Measurements from ENCODE around the gene WDR5. TPM values are rescaled to one million over a fixed set of nuclear protein-coding genes. Genes with fewer than 3 reads are reported as not detected.

WDR5 gene
- total RNA-seq, 1 experiment from 2014 or later, result 36.2 TPM

DNA sequence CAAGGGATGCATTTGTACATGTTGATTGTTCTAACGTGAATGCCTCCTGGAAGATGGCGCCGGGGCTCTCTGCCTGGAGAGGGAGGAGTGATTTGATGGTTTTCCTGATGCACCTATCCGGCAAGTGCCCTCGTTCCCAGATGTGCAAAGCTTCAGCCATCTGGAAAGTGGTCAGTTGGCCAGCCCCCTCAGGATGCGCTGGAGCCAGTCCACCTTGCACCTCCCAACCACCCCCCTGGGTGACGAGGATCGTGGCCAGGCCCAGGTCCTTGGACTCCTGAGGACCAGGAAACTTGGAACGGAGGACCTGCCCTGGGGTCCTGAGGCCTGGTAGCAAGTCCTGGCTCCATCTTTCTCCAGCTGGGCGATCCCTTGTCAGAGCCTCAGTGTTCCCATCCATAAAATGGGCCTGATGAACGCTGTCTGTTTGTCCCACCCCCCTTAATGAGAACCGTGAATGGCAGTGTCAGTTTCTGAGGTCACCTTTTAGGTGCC, 52.1 kb downstream of the WDR5 start:
- no peak for DNase-seq (ENCODE audit: low read depth)

DNA sequence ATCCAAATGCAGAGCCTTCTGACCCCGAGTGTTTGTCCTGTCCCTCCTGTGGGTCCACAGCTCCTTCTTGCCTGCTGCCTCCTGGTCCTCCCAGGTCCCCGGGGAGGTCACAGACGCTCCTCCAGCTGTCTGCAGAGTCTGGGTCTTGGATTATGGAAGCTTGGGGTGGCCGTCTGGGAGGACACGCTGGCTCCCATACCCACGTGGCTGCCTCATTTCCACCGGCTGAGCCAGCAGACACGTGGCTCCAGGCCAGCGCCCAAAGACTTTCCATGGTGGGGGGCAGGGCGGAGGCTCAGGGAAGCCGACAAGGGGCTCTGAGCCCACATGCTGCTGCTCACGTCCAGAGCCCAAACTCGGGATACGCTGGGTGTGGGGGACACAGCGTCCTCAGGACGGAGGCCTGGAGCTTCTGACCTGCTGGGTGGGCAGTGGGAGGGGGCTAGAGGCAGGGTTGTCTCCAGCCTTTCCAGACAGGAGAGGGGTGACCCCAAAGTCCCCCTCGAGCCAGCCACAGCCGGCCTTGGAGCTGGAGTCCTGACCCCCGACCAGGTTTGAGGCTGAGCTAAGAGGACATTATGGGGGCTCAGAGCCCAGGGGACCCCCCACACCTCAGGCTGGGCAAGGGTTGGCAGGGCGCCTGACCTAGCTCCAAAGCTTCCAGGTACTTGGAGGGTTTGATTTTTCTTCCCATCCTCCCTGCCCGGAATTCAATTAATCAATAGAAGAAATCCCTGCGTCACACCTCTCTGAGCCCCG, 52.7 kb downstream of the WDR5 start:
- DNase-seq (ENCODE audit: low read depth), result no peak

DNA sequence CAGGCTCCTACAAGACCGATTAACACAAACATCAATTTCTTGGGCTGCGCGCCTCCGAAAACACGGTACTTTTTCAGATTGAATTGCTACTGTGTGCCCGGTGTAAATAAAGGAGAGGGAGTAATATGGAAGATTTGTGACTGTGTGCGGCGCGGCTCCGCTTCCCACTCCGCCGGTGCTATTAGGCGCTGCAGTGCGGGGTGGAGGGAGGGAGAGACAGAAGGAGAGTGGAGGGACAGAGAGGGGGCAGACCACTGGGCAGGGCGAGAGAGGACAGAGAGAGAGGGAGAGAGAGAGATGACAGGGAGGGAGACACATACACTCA, 53.2 kb downstream of the WDR5 start:
- DNase-seq (ENCODE audit: low read depth), result no peak

DNA sequence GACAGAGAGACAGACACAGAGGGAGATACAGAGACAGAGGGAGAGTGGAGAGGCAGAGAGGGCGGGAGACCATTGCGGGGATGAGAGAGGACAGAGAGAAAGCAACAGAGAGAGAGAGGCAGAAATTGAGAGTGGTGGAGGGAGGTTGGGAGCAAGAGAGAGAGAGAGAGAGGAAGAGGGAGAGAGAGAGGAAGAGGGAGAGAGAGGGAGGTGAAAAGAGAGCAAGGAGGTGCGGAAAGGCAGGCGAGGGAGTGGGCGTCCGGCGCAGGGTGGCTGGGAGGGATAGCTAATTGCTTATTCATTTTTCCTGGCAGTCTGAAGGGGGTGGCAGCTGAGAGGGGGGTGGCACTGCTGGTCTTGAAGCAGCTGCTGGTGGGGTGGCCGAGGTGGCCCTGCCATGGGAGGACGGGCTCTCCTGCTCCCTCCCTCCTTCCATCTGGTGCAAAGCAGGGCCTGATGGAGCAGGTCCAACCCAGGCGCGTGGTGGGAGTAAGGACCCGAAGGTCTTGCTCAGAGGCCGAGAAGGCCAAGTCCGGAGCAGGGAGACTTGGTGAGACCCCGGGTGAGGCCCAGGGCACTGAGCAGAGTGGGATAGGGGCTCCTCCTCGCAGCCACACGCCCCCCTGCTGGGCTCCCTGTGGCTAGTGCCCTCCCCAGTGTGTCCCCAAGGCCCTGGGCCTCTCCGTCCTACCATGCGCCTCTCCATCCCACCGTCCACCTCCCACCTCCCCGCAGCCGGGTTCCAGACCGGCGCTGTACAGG, 53.8 kb downstream of the WDR5 start:
- DNase-seq (ENCODE audit: low read depth), result no peak

DNA sequence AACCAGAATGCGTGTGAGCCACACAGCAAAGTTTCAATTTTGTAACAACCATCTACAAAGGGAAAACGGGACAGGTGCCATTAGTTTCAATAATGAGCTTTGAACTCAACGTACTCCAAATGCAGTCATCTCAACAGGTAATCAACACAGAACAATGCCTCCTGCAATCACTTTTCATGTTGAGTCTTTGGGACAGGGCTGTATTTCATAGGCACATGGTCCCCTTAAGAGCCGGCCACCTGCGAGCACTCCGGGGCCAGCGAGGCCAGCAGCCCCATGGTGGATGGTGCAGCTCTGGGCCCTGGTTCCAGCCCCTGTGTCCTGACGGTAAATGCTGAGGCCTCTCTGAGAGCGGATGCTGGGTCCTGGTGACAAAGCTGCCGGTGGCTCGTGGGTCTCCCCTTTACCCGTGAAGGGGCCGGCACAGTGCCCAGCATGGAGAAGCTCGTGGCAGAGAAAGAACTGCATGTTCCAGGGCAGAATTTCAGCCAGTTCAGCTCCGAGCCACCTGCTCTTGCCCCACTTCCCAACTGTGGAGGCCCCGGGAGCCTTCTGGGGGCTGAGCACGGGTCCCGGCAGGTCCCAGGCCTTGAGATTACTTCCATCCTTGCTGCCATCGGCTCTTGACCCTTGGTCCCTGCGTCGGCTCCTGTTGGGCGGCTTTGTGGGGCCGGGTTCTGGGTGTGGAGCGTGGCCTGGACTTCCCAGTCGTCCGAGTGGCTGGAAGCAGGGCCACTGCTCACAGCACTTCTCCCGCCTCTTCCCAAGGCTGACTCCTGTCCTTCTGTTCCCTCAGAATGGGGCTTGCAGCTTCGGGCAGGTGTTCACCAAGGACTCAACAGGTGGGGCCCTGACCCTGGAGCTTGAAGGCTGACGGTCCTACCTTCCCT, 54.6 kb downstream of the WDR5 start:
- no peak for DNase-seq (ENCODE audit: low read depth)

DNA sequence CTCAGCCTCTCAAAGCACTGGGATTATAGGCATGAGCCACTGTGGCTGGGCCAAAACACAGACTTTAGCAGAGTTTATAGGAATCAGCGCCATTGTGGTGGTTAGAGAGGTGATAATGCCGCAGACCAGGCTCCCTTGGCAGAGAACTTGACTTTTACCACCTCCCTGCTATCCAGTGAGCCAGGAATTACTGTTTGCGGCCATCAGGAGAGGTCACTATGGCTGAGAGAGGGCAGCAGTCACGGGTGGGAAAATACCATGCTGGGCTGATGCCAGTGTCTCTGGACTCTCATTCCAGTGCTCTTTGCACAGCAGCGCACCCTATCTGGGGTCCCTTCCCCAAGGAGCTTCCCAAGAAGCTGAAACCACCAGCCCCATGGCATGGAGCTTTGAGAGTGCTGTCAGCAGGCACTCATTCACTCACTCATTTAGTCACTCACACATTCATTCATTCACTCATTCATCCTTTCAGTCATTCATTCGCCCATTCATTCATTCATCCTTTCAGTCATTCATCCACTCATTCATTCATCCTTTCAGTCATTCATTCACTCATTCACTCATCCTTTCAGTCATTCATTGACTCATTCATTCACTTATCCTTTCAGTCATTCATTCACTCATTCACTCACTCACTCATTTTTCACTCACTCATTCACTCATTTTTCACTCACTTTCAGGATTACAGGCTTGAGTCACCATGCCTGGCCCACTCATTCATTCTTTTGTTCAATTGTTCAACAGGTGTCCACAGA, 55.8 kb downstream of the WDR5 start:
- no peak for DNase-seq (ENCODE audit: low read depth)

DNA sequence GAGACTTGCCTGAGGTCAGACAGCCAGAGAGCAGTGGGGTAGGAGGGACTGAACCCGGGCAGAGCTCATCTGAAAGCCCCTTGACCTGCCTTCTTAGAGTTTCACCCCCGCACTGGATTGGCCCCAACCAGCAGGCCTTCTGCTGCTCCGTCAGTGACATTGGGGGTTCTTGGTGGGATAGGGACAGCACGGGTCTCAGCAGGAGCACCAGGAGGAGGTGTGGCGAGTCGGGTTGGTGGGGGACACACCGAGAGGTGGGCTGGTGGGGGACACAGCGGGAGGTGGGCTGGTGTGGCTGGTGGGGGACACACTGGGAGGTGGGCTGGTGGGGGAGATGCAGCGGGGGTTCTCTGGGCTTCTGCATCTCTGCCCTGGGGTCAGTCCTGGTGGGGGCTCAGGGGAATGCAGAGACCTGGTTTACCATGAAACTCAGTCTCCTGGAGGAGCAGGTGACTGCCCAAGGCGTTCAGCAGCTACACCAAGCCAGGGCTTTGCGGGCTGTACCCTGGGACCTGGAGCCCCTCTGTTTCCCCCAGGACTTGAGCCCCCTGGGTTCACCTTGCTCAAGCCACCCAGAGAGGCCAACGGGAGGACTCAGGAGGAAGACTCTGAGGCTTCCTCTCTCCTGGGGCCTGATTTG, 56.5 kb downstream of the WDR5 start:
- DNase-seq (ENCODE audit: low read depth), result no peak

DNA sequence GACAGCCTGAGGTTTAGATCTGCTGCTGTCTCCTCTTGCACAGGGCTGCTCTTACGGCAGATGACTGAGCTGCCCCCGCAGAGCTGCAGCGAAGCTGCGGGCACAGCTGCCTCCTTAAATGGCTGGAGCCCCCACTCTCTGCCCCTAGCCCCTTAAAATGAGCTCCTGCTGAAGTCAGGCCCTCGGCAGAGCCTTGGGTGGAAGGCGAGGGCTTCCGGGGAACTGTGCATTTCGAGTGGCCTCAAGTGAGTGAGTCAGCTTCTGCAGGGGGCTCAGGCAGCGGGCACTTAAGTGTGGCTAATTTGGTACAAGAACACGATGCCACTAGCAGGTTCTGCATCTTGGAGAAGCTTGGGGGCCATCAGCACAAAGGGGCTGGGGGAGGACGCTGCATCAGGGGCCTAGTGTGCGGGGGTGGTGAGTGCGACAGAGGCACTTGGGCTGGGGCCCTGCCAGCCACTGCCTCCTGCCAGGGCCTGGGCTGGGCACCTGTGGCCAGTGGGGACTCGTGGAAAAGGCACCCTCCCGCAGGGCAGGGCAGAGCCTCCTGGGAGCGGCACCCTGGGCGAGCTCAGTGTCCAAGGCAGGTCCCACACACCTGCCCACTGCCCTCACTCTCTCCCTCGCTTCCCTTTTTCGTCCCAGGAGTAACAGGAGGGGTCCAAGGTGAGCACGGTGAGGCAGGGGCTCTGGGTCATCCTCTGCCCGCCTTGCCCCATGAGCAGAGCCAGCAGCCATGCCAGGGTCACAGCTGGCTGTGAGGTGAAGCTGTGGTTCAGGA, 57.3 kb downstream of the WDR5 start:
- DNase-seq (ENCODE audit: low read depth), result no peak

DNA sequence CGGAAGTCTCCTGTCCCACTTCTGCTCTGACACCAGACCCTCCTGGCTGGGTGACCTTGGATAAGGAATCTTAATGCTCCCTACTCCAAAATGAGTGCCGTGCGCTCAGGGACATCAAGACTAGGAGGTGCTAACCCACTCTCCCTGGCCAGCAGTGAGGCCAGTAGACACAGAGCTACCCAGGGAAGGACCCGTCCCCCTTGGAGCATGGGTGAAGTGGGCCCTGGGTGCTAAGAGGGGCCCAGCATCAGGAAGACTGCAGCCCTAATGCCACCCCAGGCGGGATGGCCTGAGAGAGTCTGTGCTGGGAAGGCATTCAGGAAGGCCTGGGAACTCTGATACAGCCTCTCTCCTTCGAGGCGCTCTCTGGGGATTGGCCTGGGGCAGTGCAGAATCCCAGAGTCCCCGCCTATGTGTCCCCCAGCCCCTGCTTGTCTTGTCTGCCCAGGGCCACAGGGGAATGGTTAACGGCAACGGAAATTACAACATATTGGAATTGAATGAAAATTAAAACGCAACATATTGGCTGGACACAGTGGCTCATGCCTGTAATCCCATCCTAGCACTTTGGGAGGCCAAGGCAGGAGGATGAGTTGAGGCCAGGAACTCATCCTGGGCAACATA, 58.1 kb downstream of the WDR5 start:
- no peak for DNase-seq (ENCODE audit: low read depth)

DNA sequence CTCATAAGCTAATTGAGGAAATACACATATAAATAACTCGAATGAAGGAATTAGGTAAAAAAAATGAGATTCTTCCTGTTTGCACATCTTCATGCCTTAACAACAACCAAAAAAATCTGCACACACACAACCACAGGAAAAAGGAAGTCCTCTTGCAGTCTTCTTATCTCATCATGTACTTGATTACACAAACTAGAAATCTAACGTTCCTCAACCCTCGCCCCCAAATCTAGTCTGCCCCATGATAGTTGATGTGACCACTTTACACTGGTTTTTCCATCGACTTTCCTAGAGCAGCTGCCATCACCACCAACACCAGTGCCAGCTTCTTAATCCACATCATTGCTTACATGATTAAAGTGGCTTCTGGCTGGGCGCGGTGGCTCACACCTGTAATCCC, 59.7 kb downstream of the WDR5 start:
- DNase-seq (ENCODE audit: low read depth), result no peak

DNA sequence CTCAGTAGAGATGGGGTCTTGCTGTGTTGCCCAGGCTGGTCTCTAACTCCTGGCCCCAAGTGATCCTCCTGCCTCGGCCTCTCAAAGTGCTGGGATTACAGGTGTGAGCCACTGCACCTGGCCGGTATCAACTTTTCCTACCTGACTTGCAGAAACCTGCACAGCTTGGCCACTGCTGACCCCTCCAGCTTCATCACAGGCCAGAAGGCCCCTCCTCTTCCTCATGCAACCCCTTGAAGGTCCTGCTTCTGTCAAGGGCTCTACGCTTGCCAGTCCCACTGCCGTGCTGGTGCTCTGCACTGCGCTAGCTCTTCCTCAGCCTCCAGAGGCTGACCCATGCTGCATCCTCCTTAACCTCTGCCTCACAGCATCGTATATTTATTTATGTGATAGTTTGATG, 61.0 kb downstream of the WDR5 start:
- no peak for DNase-seq (ENCODE audit: low read depth)

DNA sequence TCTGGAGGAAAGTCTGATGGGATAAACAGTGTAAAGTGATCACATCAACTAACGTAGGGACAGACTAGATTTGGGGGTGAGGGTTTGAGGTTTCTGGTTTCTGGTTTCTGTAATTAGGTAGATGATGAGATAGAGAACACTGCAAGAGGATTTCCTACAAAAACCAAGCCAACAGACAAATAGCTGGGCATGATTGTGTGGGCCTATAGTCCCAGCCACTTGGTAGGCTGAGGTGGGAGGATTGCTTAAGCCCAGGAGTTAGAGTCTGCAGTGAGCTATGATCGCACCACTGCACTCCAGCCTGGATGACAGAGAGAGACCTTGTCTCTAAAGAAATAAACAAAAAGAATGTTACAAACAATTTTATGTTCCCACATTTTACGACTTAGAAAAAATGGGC, 62.9 kb downstream of the WDR5 start:
- DNase-seq (ENCODE audit: low read depth), result no peak

DNA sequence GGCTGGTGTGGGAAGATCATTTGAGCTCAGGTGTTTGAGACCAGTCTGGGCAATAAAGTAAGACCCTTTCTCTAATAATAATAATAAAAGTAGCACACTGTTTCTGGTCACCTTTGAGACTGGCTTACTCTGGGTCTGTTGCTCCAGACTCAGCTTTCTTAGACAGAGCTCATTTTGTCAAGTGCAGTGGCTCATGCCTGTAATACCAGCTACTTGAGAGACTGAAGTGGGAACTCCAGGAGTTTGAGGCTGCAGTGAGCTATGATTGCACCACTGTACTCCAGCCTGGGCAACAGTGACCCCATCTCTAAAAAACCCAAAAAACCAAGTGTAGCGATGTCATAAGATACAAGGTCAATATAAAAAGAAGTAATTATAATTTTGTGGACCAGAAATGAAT, 64.8 kb downstream of the WDR5 start:
- no peak for DNase-seq (ENCODE audit: low read depth)

DNA sequence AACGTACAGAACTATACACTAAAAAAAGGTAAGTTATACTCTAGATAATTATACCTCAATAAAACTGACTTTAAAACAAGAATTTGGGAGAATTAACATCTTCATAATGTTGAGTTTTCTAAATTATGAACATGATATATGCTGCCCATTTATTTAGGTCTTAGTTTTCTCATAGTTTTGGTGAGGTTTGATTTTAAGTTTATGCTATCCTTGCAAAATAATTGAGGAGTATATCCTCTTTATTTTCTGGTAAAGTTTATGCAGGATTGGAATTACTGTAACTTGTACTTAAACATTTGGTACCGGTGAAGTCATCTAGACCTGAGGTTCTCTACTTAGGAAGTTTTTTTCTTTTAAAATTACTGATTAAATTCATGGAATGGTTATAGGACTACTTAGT, 67.3 kb downstream of the WDR5 start:
- DNase-seq (ENCODE audit: low read depth), result no peak

DNA sequence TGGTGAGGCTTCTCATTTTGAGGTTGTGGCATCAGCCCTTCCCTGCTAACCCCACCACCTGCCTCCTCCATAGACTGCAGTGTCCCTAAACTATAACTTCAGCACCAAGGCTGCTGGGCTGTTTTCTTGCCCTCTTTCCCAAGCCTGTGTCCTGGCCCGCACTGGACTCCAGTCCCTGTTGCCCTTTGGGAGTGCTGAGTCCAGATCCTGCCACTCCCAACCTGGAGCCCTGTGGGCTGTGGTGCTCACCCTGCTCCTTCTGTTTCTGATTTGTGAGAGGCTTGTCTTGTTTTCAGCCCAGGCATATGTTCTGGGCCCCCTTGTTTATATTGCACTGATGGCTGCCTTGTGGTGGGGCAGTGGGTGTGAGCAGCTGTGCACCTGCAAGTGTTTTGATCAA, 68.2 kb downstream of the WDR5 start:
- no peak for DNase-seq (ENCODE audit: low read depth)

DNA sequence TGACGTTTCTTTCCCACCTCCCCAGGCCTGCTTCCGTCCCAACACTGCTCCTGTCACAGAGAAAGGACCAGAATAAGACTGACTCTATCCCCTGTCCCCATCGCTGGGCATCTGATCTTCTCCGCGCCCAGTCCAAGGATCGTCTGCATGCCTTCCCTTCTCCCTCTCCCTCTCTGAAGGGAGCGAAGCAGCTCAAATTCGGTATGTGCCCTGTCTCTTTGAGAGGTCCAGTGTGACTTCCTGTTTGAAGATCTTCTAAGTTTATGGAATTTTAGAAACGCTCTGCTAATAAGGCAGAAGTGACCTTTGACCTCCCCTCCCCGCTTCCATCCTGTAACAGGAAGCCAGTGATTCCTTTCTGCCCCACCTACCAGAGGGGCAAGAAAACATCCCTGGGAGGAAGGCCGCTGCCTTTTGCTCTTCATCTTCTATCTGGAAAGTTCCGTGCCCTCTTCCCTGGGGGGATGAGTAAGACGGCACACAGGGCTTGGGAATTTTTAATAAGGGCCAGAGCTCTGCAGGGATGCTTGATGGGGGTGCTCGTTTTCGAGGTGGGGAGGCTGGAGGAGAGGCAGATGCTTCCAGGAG, 69.2 kb downstream of the WDR5 start:
- no peak for DNase-seq (ENCODE audit: low read depth)

DNA sequence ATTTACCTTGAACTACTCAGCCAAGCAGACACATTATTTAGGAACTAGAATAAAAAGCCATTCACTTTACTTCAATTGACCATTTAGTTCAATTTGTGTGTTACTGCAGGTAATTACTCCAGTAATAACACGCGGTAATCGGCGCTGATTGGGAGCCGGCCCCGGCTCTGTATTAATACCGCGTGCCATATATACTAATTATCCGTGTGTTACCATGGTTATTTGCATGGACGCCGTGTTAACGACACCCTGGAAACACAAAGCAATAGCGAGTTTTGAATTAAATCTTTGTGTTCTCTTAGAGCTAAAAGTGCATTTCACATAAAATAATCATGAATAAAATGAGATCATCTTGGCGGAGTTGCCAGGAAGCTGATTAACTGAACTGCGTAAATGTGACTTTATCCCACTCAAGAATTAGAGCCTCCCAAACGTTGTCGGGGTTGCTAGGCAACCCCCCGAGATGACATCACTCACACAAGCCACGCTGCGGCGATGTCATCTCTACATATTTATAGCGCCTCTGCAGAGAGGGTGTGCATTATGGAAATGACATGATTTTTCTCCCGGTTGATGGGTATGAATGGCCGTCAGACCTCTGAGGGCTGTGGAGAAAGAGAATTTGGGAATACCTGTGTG, 69.9 kb downstream of the WDR5 start:
- peak; percentile 74 for DNase-seq (ENCODE audit: low read depth)

DNA sequence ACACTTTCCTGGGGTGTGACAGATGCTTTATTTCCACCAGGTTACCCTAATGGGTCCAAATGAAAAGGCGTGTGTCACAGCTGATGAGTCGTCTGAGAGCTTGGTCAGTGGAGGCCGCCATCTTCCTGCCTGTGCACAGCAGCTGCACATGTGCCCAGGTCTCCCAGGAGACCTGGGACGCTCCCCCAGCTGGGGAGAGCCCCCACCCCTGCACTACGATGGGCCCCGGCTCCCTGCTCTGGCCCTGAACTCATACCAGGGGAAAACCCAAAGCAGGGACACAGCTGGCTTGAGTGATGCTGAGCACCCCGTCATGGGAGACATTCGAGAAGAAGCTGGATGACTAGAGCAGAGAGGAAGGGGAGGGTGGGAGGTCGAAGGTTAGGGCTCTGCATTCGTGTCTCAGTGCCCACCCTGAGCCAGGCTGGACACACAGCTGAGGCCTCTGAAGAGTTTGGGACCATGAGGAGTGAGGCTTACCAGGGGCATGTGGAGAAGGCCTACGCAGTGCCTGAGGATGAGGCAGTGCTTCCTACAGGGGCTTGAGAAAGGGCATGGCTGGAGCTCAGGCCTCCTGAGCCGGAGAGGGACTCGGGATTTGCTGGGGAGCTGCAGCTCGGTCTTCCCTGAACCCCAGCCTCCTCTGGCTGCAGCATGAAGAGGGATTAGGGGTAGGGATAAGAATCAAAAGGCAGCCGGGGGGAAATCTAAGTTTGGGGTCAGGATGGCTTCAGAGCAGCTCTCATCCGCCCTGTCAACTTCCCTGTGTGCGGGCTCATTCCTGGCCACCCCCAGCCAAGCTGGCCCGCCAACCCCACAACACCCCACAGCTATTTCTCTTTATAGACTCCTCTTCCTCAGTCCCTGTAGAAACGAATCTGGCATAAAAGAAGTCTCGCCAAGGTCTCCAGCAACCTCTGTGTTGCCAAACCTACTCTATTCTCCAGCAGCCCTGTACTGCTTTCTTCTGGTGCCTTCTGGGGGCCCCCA, 70.7 kb downstream of the WDR5 start:
- no peak for DNase-seq (ENCODE audit: low read depth)
